Lung microvascular endothelial cell (primary cell): Measurements from ENCODE around the gene TRIM47. TPM values are rescaled to one million over a fixed set of nuclear protein-coding genes. Genes with fewer than 3 reads are reported as not detected.
"Not testable (repeated sequence)": the region's sequence is repeated elsewhere in the genome, so short reads cannot be mapped to it uniquely, and the experiment has no call there.

Source experiments
- DNase-seq, 2 donors: peaks; one replicate each; pipeline versions ENCODE4 v3.0.0 to v3.0.0-alpha.2; 2010; ENCODE audit warnings: low read depth in 2 of 2
- total RNA-seq: library from RNA; depleted of rRNA; stranded (reverse); fragments of >200 nt; gene quantifications from 2 replicates; pipeline ENCODE4 v1.2.1, GENCODE V29; 2014

The TRIM47 gene
- total RNA-seq, 1 donor from 2014 or later, result 56.9 TPM

DNA sequence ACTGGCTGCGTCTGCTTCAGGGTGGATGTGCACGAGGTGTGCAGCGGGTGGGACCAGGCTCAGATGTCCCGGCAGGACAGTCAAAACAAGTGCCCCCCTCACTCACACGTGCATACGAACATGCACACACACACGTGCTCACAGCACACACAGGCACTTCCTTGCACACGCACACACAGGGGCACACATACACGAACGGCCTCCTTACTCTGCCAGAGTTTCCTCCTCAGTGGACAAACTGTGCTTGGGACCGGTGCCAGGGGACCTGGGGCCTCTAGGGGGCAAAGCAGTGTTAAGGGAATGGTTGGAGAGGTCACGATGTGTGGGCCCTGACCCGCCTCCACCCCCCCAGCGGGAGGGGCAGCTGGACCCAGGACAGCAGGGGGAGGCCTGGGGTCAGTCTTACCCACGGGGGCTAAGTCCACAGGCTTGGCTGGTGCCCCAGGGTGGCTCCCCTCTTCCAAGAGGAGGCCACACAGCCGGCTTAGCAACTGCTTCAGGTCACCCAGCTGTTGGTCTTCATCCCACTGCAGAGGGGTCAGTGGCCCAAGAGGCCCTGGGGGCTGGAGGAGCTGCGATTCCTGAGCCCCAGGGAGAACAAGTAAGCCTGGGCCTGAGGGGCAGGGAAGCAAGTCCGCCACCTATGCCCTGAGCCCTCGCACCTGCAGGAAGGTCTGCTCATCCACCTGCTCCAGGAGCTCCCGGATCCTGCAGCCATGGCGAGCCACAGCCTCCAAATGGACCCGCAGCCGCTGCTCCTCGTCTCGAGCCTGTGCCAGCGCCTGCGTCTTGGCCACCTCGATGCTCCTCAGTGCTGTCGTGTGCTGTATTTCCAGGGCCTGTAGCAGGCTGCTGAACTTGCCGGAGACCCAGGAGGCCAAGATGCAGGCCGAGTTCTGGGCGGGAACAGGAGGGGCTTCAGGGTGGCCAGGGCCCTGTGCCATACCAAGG, 13.5 kb upstream of the TRIM47 start:
- DNase-seq, result no peak

DNA sequence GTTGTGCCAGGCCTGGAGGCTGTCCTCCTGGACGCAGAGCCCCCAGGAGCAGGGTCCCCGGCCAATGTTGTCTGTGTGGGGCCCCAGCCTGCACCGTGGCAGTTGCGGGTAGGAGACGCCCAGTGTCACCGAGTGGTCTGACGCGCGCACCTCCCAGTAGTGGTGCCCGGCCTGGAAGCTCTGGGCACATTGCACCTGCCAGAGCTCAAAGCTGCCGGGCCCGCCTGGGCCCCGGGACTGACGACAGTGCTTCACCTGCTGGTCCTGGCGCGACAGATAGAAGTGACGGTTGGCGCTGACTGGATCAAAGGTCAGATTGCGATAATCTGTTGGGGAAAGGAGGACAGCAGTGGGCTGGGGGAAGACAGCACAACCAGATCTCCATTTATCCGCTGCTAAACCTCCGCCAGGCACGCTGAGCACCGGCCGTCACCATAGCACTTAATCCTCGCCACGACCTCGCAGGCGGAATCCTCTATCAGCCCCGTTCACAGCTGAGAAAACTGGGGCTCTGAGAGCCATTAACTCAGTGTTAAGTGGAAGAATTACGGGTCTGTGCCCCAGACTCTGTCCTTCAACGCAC, 12.7 kb upstream of the TRIM47 start:
- no peak for DNase-seq

DNA sequence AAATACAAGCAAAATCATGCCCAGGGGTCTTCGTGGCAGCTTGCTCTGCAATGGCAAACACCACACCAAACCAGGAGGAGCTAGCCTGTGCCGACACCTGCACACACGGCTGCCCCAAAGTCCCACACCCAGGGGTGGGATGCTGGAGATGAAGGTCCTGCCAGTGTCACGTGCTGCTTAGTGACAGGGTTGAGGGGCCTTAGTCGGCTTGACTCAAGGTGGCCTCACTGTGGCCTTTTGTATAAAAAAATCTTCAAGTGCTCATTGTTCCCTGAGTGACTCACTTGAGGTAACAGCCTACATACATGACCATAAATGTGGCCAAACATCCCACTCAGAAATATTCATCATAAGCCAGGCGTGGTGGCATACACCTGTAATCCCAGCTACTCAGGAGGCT, 11.1 kb upstream of the TRIM47 start:
- DNase-seq, result peak in 1 of 2 donors; percentile 15

DNA sequence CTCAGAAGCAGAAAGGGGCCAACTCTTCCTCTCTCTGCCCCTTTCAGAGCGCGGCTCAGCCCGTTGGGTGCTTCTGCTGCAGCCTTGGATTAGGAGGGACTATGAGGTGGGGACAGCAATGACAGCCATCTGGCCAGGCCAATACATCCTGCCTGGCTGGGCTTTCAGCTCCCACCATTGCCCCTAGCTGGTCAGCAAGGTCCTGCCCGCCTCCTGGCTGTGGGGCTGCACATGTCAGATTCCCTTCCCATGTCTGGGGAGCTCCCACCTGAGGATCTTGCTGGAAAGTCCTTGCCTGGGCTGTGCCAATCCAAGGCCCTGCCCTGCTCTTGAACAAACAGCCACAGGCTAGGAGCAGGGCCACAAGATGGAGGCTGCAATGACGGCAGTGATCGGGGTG, 10.1 kb upstream of the TRIM47 start:
- DNase-seq, result no peak

DNA sequence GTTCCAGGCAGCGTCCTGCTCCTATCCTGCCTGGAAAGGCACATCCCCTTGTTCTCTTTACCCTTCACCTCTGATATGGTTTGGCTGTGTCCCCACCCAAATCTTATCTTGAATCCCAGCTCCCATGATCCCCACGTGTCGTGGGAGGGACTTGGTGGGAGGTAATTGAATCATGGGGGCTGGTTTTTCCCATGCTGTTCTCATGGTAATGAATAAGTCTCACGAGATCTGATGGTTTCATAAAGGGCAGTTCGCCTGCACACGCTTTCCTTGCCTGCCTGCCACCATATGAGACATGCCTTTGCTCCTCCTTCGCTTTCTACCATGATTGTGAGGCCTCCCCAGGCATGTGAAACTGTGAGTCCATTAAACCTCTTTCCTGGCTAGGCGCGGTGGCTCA, 7.5 kb upstream of the TRIM47 start:
- not testable (repeated sequence) for DNase-seq

DNA sequence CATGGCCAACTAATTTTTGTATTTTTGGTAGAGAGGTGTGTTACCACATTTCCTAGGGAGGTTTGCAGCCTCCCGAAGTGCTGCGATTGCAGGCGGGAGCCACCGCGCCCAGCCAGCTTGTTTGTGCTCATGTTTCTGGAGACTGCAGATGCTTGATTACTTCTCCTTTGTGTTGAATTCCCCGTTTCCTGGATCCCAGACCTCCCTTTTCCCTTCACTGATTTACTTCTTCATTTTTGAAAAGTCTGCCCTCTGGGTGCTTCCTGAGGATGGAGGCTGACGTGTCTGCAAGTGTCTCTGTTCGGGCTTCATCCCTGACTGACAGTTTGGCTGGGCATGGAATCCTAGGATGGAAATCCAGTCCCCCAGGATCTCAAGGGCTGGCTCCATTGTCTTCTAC, 7.0 kb upstream of the TRIM47 start:
- peak in 1 of 2 donors; percentile 16 for DNase-seq

DNA sequence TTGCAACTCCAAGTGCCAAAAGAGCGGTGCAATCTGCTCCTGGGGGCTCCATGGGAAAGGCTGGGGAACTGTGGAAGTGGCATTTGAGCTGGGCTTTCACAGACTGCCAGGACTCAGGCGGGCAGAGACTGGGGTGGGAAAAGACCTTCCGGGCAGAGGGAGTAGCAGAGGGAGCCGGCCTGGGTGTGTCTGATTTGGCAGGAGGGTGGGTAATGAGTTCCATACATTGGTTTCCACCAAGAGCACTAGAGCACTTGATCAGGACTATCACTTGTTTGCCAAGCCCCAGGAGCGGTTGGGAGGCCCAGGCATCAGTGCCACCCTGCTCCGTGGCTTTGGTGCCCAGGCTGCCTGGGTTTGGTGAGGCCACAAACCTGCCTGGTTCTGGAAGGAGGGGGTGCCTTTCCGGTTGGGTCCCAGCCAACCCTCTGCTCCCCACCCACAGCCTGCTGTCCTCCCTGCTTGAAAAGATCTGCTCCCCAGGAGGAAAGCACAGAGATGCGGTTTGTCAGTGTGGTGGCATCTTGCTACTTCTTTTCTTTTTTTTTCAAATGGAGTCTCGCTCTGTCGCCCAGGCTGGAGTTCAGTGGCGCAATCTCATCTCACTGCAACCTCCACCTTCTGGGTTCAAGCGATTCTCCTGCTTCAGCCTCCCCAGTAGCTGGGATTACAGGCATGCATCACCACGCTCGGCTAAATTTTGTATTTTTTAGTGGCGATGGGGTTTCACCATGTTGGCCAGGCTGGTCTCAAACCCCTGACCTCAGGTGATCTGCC, 3.5 kb upstream of the TRIM47 start:
- DNase-seq, result no peak

DNA sequence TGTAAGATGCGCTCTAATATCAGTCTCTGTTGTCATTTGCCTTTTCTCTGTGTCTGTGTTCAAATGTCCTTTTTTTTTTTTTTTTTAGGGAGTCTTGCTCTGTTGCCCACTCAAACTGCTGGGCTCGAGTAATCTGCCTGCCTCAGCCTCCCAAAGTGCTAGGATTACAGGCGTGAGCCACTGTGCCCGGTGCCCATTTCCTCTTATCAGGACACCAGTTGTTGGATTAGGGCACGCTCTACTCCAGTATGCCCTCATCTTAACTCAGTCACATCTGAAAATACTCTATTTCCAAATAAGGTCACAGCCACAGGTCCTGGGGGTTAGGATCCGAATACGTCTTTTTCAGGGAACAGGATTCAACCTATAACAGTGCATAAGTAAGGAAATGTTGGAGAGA, 1.9 kb upstream of the TRIM47 start:
- no peak for DNase-seq

DNA sequence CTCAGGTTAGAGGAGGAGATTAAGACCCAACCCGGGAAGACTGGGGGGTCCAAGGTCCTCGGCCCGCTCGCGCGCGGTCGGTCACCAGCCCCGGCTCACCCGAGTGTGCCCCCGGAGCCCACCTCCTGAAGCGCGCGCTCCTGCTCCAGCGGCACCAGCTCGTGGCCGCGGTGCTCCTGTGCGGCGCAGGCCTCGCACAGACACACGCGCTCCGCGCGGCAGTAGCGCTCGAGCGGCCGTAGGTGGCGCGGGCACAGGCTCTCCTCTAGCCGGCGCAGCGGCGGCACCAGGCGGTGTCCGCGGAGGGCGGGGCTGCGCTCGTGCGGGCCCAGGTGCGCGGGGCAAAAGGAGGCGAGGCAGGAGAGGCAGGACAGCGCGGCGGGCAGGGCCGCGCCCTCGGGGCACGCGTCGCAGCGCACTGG, 618 bp downstream of the TRIM47 start:
- peak; percentile 82 to 90 for DNase-seq

DNA sequence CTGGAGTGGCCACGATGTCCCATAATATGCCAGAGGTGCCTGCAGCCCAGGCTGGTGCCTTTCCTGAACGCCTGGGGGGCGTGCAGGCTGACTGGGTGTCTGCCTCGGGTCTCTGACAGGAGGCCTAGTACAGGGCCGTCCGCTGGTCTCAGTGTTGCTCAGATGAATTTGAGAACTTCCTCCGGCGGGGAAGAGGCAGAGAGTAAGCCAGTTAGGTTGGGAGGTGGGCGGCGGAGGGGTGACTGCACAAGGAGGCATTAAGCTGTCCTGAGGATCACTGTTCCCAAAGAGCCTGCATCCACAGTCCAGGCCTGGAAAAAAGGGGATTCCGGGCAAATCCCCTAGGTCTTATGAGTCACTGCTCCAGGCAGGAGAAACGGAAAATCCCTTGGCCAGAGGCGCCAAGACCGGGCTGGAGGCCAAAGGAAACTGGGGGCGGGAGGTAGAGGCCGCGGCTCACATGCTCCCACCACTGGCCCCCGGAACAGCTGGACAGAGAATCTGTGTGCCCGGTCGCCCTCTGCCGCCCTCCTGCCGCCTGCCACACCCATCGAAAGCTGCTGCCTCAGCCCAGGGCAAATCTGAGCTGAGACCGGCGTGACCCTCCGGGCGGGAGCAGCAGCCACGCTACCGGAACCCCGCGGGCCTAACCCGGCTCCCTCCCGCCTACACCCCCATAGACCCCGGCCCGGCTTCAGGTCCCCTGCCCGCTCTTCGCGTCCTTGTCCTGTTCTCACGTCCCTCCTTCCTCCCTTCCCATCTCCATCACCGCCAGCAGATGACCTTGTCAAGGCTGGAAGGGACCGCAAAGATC, 1.2 kb downstream of the TRIM47 start:
- DNase-seq, result peak; percentile 91 to 98

DNA sequence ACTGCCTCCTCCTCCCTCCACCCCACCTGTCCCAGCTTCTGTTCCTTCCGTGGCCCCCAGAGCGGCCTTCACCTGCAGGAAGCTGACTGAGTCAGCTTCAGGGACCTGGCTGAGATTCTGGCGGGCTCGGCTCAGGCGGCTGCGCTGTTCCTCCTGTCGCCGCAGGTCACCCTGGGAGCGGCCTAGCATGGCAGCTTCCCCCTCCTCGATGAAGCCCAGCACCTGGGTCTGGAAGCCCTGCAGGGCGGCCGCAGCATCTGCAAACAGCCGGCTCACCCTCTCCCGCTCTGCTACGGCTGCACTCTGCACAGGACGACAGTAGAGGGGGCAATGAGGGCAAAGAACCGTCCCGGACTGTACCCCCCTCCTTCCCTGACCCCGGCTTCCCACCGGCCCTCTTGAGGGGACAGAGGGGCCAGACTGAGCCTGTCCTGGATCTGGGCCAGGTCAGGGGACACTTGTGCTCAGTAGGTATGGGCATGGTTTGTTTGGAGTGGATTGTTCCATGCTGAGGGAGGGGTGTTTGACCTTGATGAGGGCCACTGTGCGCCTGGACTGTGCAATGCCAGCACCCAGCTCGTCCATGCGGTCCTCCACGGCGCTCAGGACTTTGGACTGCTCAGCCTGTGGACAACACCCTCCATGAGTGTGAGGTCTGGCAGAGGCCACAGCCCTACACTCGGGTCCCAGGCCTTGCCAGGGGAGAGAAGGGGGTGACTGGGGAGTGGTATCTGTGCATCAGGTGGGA, 2.0 kb downstream of the TRIM47 start:
- DNase-seq, result peak; percentile 41 to 42

DNA sequence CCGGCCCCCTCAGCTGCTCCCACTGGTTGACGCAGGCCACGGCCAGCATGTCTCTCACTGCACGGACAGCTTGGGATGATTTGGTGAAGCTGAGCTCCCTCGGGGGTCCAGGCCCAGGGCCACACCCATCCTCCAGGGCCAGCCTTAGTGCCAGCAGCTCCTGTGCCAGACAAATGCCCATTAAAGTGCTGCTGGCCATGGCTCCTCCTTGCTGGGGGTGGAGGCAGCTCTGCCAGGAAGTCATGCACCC, 2.5 kb downstream of the TRIM47 start:
- DNase-seq, result peak in 1 of 2 donors; percentile 23

DNA sequence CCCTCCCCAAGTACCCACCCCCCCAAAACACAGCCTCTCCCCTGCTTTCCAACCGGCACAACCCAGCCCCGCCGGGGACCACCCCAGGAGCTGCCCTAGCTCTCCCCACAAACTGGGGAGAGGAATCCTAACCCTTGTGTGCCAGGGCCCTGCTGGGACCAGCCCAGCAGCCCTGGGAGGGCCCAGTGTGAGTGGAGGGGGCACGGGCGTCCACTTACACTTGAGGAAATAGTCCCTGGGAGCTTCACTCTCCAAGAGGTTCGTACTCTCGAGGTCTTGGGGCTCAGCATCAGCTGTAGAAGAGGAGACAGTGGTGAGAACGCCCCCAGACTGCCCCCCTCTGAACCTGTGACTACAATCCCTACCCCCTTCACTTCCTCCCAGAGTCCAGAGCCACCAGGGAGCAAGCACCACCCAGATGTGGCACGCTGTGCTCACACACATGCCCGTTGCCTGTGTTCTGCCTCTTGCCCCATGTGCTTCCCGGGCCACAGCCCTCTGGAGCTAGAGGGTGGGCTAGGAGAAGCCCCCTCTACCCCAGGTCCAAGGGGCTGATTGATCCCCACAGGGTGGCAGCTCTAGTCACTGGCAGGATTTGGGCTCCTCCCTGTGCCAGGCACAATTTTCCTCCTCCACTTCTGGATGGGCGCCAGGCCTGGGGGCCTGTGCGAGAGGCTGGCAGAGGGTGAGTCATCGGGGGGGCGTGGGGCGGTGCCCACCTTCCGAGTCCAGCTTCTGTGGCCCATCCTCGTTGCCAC, 3.0 kb downstream of the TRIM47 start:
- DNase-seq, result no peak

DNA sequence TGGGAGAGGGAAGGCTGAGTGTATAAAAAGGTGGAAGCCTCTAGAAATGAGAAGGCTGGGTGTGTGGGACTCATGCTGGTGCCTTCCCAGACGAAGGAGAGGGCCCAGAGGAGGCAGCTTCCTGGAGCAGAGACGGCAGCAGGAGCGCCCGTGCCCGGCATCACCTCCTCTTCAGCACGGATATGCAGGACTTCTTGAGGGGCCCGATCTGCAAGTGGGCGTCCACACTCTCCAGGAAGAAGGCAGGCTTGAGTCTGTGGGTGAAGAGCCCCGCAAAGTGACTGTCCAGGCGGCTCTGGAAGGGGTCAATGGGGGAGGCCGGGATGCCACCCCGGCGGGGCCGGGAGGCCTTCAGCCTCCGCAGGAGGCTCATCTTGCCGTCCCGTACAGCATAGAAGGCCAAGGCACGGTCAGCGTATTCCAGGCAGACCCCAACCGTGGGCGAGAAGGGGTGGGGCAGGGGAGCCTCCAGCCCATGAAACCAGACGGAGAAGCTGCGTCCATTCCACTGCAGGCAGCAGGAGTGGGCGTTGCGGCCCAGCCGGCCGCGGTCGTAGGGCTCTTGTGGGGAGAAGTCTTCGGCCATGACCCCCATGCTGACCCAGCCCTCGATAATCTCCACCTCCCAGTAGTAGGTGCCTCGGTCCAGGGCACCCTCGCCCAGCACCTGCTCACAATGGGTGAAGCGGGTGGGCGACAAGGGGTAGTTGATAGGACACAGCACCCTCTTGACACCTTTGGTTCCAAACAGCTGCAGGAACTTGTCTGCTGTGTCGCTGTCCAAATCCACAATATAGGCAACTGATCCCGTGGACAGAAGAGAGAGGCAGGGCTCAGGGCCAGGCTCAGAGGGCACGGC, 3.8 kb downstream of the TRIM47 start:
- no peak for DNase-seq

DNA sequence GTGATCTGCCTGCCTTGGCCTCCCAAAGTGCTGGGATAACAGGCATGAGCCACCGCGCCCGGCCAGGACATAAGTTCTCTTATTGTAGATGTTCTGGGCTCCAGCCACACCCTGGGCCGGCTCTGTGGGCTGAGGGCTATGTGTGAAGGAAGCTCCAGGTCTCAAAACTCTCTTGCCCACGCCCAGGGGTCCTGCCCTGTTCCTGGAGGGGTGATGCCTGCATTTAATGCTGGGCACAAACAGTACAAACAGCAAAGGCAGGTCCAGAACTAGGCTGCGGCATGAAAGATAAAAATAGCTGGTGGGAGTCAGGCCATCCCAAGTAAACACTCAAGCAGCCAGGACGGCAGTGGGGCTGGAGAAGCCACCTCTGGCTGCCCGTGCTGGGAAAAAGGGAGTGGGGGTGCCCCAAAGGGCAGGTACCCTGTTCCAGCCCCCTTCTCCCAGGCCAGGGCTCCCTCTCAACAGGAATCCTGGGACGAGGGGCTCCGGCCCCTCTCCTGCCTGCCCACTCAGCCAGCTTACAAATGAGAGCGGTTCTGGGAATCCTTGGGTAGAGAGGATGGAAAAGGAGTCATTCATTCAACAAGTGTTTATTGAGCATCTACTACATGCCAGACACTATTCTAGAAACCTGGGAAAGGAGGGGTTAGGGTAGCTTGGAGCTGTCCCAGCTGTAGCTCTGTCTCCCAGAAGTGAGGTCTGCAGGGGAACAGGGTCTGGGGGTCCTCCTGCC, 4.6 kb downstream of the TRIM47 start:
- no peak for DNase-seq

DNA sequence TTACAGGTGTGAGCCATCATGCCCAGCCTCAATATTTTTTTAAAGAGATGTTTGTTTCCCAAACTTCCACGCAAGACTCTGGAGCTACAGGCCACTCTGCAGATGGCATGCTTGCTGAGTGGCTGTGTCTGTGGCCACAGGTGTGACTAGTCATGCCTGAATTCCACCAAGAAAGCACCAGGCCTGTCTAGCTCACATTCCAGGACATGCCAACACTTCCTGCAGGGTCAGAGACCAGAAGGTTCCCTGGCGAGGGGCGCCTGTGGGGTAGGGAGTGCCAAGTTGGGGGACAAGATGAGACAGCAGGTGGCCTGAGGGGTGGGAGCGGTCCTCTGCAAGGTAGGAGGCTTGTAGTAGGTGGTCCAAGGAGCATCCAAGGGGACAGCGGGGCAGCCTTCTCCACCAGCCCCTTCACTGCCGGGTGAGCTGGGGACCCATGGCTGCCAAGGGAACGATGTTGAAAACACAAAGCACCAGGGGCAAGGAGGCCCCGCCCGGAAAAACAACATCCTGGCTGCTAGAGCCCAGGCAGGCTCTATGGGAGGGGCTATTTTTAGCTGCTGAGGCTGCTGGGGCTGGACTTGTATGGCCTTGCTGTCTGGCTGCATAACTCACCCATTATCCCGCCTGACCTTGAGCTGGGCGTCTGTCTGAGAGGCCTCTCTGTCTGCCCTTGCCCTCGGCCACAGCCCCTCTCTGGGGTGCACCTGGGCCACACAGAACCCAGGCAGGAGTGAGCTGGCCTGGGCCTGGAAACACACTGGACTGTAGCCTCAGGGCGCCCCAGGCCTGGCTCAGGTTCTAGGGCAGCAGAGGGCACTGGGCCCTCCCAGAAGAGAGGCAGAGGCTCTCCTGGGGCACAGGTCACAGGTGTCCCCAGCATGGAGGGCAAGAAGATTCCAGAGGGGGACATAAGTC, 5.7 kb downstream of the TRIM47 start:
- DNase-seq, result peak; percentile 94 to 95

DNA sequence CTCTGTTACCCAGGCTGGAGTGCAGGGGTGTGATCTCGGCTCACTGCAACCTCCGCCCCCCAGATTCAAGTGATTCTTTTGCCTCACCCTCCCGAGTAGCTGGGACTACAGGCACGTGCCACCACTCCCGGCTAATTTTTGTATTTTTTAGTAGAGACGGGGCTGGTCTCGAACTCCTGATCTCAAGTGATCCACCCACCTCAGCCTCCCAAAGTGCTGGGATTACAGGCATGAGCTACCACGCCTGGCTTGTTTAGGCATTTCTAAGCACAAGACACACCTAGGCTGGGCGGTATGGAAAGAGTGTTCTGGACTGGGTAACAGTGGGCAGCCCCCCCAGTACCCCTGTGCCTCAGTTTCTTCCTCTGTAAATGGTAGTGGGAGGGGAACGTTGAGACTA, 8.2 kb downstream of the TRIM47 start:
- DNase-seq, result not testable (repeated sequence)
